WTC11 (cell line): ENCODE data around the gene LRRC4B. TPM values are rescaled to one million over a fixed set of nuclear protein-coding genes. Genes with fewer than 3 reads are reported as not detected.
A peak's percentile ranks its signal among the peaks of the same experiment; 100 is the strongest.

Source experiments
- CBFB ChIP-seq: sonication (generic); formaldehyde crosslinking; IDR thresholded peaks from 2 replicates; pipeline ENCODE4 v1.8.1; 2022; ENCODE audit warnings: mild to moderate bottlenecking, low read depth, missing genetic modification reagents
- OVOL2 ChIP-seq: fragments of 250-450 bp; sonication (Bioruptor Pico); IDR thresholded peaks from 2 replicates; pipeline ENCODE4 v1.9.0; 2021; ENCODE audit warnings: mild to moderate bottlenecking, borderline replicate concordance
- PRRX2 ChIP-seq: fragments of 250-450 bp; sonication (Bioruptor Pico); IDR thresholded peaks from 2 replicates; pipeline ENCODE4 v1.8.0; 2021; ENCODE audit warnings: mild to moderate bottlenecking
- SMAD3 ChIP-seq: sonication (generic); formaldehyde crosslinking; IDR thresholded peaks from 2 replicates; pipeline ENCODE4 v1.8.0; 2022; ENCODE audit warnings: missing genetic modification reagents, mild to moderate bottlenecking, borderline replicate concordance
- SP1 ChIP-seq: sonication (generic); formaldehyde crosslinking; conservative IDR thresholded peaks from 2 replicates; pipeline ENCODE4 v1.8.1; 2022; ENCODE audit warnings: missing genetic modification reagents
- total RNA-seq: library from RNA; stranded (reverse); gene quantifications from 3 replicates; pipeline ENCODE4 v1.2.3, GENCODE V29; 2021
- TF ChIP-seq, protein P1 (sequence below): sonication (generic); formaldehyde crosslinking; IDR thresholded peaks from 2 replicates; pipeline ENCODE4 v1.8.1; 2023; ENCODE audit warnings: mild to moderate bottlenecking, missing genetic modification reagents, borderline replicate concordance
- TF ChIP-seq, protein P2 (sequence below): fragments of 200-600 bp; IDR thresholded peaks from 2 replicates; pipeline ENCODE4 v1.8.0; 2022; ENCODE audit warnings: antibody characterized with exemption
- TF ChIP-seq, protein P3 (sequence below): sonication (generic); formaldehyde crosslinking; IDR thresholded peaks from 2 replicates; pipeline ENCODE4 v1.8.0; 2023; ENCODE audit warnings: mild to moderate bottlenecking, missing genetic modification reagents
- TF ChIP-seq, protein P4 (sequence below): sonication (generic); formaldehyde crosslinking; IDR thresholded peaks from 2 replicates; pipeline ENCODE4 v1.8.1; 2023; ENCODE audit warnings: mild to moderate bottlenecking, missing genetic modification reagents, moderate library complexity
- TF ChIP-seq, protein P5 (sequence below): sonication (generic); formaldehyde crosslinking; IDR thresholded peaks from 2 replicates; pipeline ENCODE4 v1.8.0; 2022; ENCODE audit warnings: missing genetic modification reagents
- TF ChIP-seq, protein P6 (sequence below): sonication (generic); formaldehyde crosslinking; IDR thresholded peaks from 2 replicates; pipeline ENCODE4 v1.8.0; 2022; ENCODE audit warnings: mild to moderate bottlenecking, missing genetic modification reagents
- TF ChIP-seq, protein P7 (sequence below): fragments of 250-450 bp; sonication (Bioruptor Pico); IDR thresholded peaks from 2 replicates; pipeline ENCODE4 v2.1.2; 2022; ENCODE audit warnings: mild to moderate bottlenecking, moderate library complexity

The LRRC4B gene
- total RNA-seq, 1 experiment from 2014 or later, result 10.0 TPM

DNA sequence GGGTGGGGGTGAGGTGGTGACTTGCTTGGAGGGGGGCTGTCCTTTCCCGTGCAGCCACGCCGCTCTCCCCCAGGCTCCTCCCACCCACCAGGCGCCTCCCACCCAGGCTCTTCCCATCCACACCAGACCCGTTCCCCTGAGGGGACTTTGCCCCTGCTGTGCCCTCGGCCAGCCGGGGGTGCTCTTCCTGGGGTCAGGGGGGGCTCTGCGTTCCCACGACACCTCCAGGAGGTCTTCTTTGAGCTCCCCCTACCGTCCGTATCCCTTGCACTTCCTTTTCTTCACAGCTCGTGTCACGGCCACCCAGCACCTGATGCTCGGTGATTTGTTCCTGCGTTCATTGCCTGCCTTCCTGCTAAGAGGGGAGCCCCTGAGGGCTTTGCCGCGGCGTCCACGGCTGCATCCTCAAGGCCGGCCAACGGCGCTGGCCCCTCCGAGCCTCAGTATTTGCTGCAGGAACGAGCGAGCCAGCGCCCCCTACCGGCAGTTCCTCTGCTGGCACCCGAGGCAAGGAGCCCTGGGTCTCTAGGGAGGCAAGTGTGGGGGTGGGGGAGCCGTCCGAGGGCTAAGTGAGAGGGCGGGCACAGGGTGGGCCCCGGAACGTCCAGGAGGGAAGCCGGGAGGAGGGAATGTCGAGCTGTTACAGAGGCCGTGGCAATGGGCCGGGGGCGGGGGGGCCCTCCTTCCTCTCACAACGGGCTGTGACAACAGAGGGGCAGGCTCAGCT, 11.8 kb downstream of the LRRC4B start (continued):
- TF ChIP-seq, protein P1, sequence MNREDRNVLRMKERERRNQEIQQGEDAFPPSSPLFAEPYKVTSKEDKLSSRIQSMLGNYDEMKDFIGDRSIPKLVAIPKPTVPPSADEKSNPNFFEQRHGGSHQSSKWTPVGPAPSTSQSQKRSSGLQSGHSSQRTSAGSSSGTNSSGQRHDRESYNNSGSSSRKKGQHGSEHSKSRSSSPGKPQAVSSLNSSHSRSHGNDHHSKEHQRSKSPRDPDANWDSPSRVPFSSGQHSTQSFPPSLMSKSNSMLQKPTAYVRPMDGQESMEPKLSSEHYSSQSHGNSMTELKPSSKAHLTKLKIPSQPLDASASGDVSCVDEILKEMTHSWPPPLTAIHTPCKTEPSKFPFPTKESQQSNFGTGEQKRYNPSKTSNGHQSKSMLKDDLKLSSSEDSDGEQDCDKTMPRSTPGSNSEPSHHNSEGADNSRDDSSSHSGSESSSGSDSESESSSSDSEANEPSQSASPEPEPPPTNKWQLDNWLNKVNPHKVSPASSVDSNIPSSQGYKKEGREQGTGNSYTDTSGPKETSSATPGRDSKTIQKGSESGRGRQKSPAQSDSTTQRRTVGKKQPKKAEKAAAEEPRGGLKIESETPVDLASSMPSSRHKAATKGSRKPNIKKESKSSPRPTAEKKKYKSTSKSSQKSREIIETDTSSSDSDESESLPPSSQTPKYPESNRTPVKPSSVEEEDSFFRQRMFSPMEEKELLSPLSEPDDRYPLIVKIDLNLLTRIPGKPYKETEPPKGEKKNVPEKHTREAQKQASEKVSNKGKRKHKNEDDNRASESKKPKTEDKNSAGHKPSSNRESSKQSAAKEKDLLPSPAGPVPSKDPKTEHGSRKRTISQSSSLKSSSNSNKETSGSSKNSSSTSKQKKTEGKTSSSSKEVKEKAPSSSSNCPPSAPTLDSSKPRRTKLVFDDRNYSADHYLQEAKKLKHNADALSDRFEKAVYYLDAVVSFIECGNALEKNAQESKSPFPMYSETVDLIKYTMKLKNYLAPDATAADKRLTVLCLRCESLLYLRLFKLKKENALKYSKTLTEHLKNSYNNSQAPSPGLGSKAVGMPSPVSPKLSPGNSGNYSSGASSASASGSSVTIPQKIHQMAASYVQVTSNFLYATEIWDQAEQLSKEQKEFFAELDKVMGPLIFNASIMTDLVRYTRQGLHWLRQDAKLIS (CRISPR knock-in tag), result no peak
- TF ChIP-seq SP1, result peak; percentile 60; the same call in 1 of the 2 replicates
- TF ChIP-seq, protein P2, sequence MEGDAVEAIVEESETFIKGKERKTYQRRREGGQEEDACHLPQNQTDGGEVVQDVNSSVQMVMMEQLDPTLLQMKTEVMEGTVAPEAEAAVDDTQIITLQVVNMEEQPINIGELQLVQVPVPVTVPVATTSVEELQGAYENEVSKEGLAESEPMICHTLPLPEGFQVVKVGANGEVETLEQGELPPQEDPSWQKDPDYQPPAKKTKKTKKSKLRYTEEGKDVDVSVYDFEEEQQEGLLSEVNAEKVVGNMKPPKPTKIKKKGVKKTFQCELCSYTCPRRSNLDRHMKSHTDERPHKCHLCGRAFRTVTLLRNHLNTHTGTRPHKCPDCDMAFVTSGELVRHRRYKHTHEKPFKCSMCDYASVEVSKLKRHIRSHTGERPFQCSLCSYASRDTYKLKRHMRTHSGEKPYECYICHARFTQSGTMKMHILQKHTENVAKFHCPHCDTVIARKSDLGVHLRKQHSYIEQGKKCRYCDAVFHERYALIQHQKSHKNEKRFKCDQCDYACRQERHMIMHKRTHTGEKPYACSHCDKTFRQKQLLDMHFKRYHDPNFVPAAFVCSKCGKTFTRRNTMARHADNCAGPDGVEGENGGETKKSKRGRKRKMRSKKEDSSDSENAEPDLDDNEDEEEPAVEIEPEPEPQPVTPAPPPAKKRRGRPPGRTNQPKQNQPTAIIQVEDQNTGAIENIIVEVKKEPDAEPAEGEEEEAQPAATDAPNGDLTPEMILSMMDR, result peak; percentile 97
- TF ChIP-seq, protein P3, sequence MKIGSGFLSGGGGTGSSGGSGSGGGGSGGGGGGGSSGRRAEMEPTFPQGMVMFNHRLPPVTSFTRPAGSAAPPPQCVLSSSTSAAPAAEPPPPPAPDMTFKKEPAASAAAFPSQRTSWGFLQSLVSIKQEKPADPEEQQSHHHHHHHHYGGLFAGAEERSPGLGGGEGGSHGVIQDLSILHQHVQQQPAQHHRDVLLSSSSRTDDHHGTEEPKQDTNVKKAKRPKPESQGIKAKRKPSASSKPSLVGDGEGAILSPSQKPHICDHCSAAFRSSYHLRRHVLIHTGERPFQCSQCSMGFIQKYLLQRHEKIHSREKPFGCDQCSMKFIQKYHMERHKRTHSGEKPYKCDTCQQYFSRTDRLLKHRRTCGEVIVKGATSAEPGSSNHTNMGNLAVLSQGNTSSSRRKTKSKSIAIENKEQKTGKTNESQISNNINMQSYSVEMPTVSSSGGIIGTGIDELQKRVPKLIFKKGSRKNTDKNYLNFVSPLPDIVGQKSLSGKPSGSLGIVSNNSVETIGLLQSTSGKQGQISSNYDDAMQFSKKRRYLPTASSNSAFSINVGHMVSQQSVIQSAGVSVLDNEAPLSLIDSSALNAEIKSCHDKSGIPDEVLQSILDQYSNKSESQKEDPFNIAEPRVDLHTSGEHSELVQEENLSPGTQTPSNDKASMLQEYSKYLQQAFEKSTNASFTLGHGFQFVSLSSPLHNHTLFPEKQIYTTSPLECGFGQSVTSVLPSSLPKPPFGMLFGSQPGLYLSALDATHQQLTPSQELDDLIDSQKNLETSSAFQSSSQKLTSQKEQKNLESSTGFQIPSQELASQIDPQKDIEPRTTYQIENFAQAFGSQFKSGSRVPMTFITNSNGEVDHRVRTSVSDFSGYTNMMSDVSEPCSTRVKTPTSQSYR (CRISPR knock-in tag), result peak; percentile 24; the same call in 1 of the 2 replicates
- TF ChIP-seq PRRX2 (CRISPR knock-in tag), result no peak
- TF ChIP-seq, protein P4, sequence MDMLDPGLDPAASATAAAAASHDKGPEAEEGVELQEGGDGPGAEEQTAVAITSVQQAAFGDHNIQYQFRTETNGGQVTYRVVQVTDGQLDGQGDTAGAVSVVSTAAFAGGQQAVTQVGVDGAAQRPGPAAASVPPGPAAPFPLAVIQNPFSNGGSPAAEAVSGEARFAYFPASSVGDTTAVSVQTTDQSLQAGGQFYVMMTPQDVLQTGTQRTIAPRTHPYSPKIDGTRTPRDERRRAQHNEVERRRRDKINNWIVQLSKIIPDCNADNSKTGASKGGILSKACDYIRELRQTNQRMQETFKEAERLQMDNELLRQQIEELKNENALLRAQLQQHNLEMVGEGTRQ (CRISPR knock-in tag), result no peak
- TF ChIP-seq CBFB (CRISPR knock-in tag), result no peak
- TF ChIP-seq, protein P5, sequence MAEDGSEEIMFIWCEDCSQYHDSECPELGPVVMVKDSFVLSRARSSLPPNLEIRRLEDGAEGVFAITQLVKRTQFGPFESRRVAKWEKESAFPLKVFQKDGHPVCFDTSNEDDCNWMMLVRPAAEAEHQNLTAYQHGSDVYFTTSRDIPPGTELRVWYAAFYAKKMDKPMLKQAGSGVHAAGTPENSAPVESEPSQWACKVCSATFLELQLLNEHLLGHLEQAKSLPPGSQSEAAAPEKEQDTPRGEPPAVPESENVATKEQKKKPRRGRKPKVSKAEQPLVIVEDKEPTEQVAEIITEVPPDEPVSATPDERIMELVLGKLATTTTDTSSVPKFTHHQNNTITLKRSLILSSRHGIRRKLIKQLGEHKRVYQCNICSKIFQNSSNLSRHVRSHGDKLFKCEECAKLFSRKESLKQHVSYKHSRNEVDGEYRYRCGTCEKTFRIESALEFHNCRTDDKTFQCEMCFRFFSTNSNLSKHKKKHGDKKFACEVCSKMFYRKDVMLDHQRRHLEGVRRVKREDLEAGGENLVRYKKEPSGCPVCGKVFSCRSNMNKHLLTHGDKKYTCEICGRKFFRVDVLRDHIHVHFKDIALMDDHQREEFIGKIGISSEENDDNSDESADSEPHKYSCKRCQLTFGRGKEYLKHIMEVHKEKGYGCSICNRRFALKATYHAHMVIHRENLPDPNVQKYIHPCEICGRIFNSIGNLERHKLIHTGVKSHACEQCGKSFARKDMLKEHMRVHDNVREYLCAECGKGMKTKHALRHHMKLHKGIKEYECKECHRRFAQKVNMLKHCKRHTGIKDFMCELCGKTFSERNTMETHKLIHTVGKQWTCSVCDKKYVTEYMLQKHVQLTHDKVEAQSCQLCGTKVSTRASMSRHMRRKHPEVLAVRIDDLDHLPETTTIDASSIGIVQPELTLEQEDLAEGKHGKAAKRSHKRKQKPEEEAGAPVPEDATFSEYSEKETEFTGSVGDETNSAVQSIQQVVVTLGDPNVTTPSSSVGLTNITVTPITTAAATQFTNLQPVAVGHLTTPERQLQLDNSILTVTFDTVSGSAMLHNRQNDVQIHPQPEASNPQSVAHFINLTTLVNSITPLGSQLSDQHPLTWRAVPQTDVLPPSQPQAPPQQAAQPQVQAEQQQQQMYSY (CRISPR knock-in tag), result no peak
- no peak for TF ChIP-seq OVOL2 (CRISPR knock-in tag)
- TF ChIP-seq SMAD3 (CRISPR knock-in tag), result no peak
- TF ChIP-seq, protein P6, sequence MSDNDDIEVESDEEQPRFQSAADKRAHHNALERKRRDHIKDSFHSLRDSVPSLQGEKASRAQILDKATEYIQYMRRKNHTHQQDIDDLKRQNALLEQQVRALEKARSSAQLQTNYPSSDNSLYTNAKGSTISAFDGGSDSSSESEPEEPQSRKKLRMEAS, result peak; percentile 70
- TF ChIP-seq, protein P7, sequence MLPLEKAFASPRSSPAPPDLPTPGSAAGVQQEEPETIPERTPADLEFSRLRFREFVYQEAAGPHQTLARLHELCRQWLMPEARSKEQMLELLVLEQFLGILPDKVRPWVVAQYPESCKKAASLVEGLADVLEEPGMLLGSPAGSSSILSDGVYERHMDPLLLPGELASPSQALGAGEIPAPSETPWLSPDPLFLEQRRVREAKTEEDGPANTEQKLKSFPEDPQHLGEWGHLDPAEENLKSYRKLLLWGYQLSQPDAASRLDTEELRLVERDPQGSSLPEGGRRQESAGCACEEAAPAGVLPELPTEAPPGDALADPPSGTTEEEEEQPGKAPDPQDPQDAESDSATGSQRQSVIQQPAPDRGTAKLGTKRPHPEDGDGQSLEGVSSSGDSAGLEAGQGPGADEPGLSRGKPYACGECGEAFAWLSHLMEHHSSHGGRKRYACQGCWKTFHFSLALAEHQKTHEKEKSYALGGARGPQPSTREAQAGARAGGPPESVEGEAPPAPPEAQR (CRISPR knock-in tag), result no peak
